H9 (cell line): Measurements from ENCODE around the gene RNF212. TPM values are rescaled to one million over a fixed set of nuclear protein-coding genes. Genes with fewer than 3 reads are reported as not detected.
"Not testable (repeated sequence)": the region's sequence is repeated elsewhere in the genome, so short reads cannot be mapped to it uniquely, and the experiment has no call there.

Experiments
- DNase-seq: peaks from one replicate; pipeline ENCODE4 v3.0.0-alpha.2; 2017
- H2AFZ ChIP-seq: one replicate; pipeline ENCODE4 v1.6.1; 2013; ENCODE audit warnings: mild to moderate bottlenecking, low read length, control low read depth, moderate library complexity
- H2AK5ac ChIP-seq: 2 replicates; pipeline ENCODE4 v1.6.1; 2013; ENCODE audit warnings: low read length, control low read depth, mixed read lengths; ENCODE audit not compliant: insufficient read length
- H2BK120ac ChIP-seq: one replicate; pipeline ENCODE4 v1.6.1; 2013; ENCODE audit warnings: low read depth, mild to moderate bottlenecking, low read length, control low read depth, inconsistent platforms; ENCODE audit not compliant: poor library complexity, severe bottlenecking
- H2BK12ac ChIP-seq: 2 replicates; pipeline ENCODE4 v1.6.1; 2013; ENCODE audit warnings: low read length, control low read depth, mixed read lengths, low read depth; ENCODE audit not compliant: insufficient read length
- H2BK15ac ChIP-seq: 2 replicates; pipeline ENCODE4 v1.6.1; 2013; ENCODE audit warnings: low read depth, low read length, control low read depth
- H2BK20ac ChIP-seq: one replicate; pipeline ENCODE4 v1.6.1; 2013; ENCODE audit warnings: low read depth, mild to moderate bottlenecking, low read length, control low read depth, inconsistent platforms; ENCODE audit not compliant: poor library complexity, severe bottlenecking
- H2BK5ac ChIP-seq: 2 replicates; pipeline ENCODE4 v1.6.1; 2013; ENCODE audit warnings: low read length, control low read depth, mixed read lengths; ENCODE audit not compliant: insufficient read length
- H3K14ac ChIP-seq: 2 replicates; pipeline ENCODE4 v1.6.1; 2013; ENCODE audit warnings: low read length, control low read depth; ENCODE audit not compliant: insufficient read depth
- H3K18ac ChIP-seq: 2 replicates; pipeline ENCODE4 v1.6.1; 2013; ENCODE audit warnings: low read depth, mild to moderate bottlenecking, mixed read lengths, low read length, control low read depth; ENCODE audit not compliant: insufficient read length
- H3K23ac ChIP-seq: 2 replicates; pipeline ENCODE4 v1.6.1; 2013; ENCODE audit warnings: low read length, control low read depth, mixed read lengths, low read depth; ENCODE audit not compliant: insufficient read length
- H3K23me2 ChIP-seq: 2 replicates; pipeline ENCODE4 v1.6.1; 2013; ENCODE audit warnings: low read depth, mild to moderate bottlenecking, mixed read lengths, low read length, control low read depth; ENCODE audit not compliant: insufficient read length, poor library complexity, severe bottlenecking
- H3K27ac ChIP-seq: 2 replicates; pipeline ENCODE4 v1.5.1; 2013; ENCODE audit warnings: low read length, control low read depth, mixed read lengths, low read depth; ENCODE audit not compliant: insufficient read length
- H3K27me3 ChIP-seq: 2 replicates; pipeline ENCODE4 v1.6.1; 2013; ENCODE audit warnings: low read length, control low read depth, inconsistent platforms; ENCODE audit not compliant: insufficient read depth
- H3K4ac ChIP-seq: 2 replicates; pipeline ENCODE4 v1.6.1; 2013; ENCODE audit warnings: low read depth, mild to moderate bottlenecking, control low read depth, inconsistent platforms, low read length, moderate library complexity
- H3K4me1 ChIP-seq: 2 replicates; pipeline ENCODE4 v1.6.1; 2013; ENCODE audit warnings: low read length, control low read depth, inconsistent platforms; ENCODE audit not compliant: insufficient read depth
- H3K4me2 ChIP-seq: 2 replicates; pipeline ENCODE4 v1.6.1; 2013; ENCODE audit warnings: low read length, control low read depth, mixed read lengths; ENCODE audit not compliant: insufficient read length, insufficient read depth
- H3K56ac ChIP-seq: 2 replicates; pipeline ENCODE4 v1.6.1; 2013; ENCODE audit warnings: low read depth, mild to moderate bottlenecking, mixed read lengths, low read length, control low read depth; ENCODE audit not compliant: insufficient read length
- H3K79me1 ChIP-seq: 2 replicates; pipeline ENCODE4 v1.6.1; 2013; ENCODE audit warnings: low read depth, mild to moderate bottlenecking, moderate library complexity, low read length, control low read depth, inconsistent platforms; ENCODE audit not compliant: insufficient read depth, poor library complexity, severe bottlenecking
- H3K79me2 ChIP-seq: 2 replicates; pipeline ENCODE4 v1.6.1; 2013; ENCODE audit warnings: low read length, control low read depth, inconsistent platforms; ENCODE audit not compliant: insufficient read depth
- H3K9ac ChIP-seq: 2 replicates; pipeline ENCODE4 v1.6.1; 2013; ENCODE audit warnings: low read length, control low read depth, mixed read lengths; ENCODE audit not compliant: insufficient read length; ENCODE audit errors: extremely low read depth
- H3K9me3 ChIP-seq: one replicate; pipeline ENCODE4 v1.6.1; 2013; ENCODE audit warnings: low read depth, low read length, inconsistent platforms; ENCODE audit not compliant: control insufficient read depth
- H3T11ph ChIP-seq: one replicate; pipeline ENCODE4 v1.6.1; 2013; ENCODE audit warnings: mild to moderate bottlenecking, low read length, control low read depth, inconsistent platforms
- H4K20me1 ChIP-seq: one replicate; pipeline ENCODE4 v1.6.1; 2013; ENCODE audit not compliant: control insufficient read depth, insufficient read length, insufficient read depth
- H4K5ac ChIP-seq: 2 replicates; pipeline ENCODE4 v1.6.1; 2013; ENCODE audit warnings: low read depth, mild to moderate bottlenecking, mixed read lengths, low read length, control low read depth; ENCODE audit not compliant: insufficient read length
- H4K8ac ChIP-seq: replicated peaks from 2 replicates; pipeline ENCODE4 v1.6.1; 2013; ENCODE audit warnings: low read length, control low read depth, mixed read lengths, low read depth; ENCODE audit not compliant: insufficient read length
- H4K91ac ChIP-seq: 2 replicates; pipeline ENCODE4 v1.6.1; 2013; ENCODE audit warnings: low read depth, mild to moderate bottlenecking, moderate library complexity, mixed read lengths, low read length, control low read depth; ENCODE audit not compliant: insufficient read length
- H3K27ac Mint-ChIP-seq, 3 experiments: 2 replicates in 2 of 3; 3 replicates in 1 of 3; pipeline ENCODE4 v1.8.0; 2020 to 2021; ENCODE audit warnings: mixed read lengths in 3 of 3, mild to moderate bottlenecking in 1 of 3, moderate library complexity in 1 of 3
- H3K27me3 Mint-ChIP-seq: 2 replicates; pipeline ENCODE4 v1.8.0; 2021; ENCODE audit warnings: low read depth, mild to moderate bottlenecking, moderate library complexity, mixed read lengths
- H3K36me3 Mint-ChIP-seq, 3 experiments: 2 replicates in 2 of 3; 3 replicates in 1 of 3; pipeline ENCODE4 v1.8.0; 2020 to 2021; ENCODE audit warnings: low read depth in 3 of 3, mixed read lengths in 3 of 3; ENCODE audit not compliant: insufficient read depth in 1 of 3
- H3K4me1 Mint-ChIP-seq, 2 experiments: 2 replicates each; pipeline ENCODE4 v1.8.0; 2020; ENCODE audit warnings: mixed read lengths in 2 of 2
- H3K4me3 Mint-ChIP-seq, 2 experiments: 2 replicates in 1 of 2; 3 replicates in 1 of 2; pipeline ENCODE4 v1.8.0; 2020 to 2021; ENCODE audit warnings: mild to moderate bottlenecking in 2 of 2, mixed read lengths in 2 of 2, moderate library complexity in 1 of 2
- H3K9me3 Mint-ChIP-seq, 2 experiments: 2 replicates in 1 of 2; 3 replicates in 1 of 2; pipeline ENCODE4 v1.8.0; 2020; ENCODE audit warnings: mild to moderate bottlenecking in 2 of 2, mixed read lengths in 2 of 2, moderate library complexity in 1 of 2
- CTCF ChIP-seq: fragments of 200-600 bp; sonication (generic); conservative IDR thresholded peaks from 3 replicates; pipeline ENCODE4 v1.8.0; 2021; ENCODE audit warnings: antibody characterized with exemption, mild to moderate bottlenecking
- WGBS: extraction: QIAGEN DNeasy Blood & Tissue Kit; methylation state at CpG from one replicate; pipeline ENCODE4 v1.1.7; 2013; ENCODE audit warnings: missing lambda C conversion rate, low lambda C conversion rate, mixed read lengths; ENCODE audit not compliant: insufficient read length; ENCODE audit errors: extremely low coverage; 5-methylcytosine and 5-hydroxymethylcytosine counted together
- total RNA-seq: library from RNA; stranded (reverse); gene quantifications from 2 replicates; pipeline ENCODE4 v1.2.1, GENCODE V29; 2021

The RNF212 gene
- total RNA-seq, 1 experiment from 2014 or later: 3.0 TPM

GRCh38 chr4:1047106-1047975, 66.0 kb downstream of the RNF212 start:
- peak; percentile 41 for DNase-seq
- no peak overlapping the region for H2BK12ac ChIP-seq
- H4K20me1 ChIP-seq: no peaks in the 10 kb centered on the region
- H3K18ac ChIP-seq: no peak overlapping the region
- peaks cover 0 to 2% (median 0%) of the 10 kb centered on the region in 3 experiments; a peak in 2 of 7 replicates for H3K36me3 Mint-ChIP-seq
- H3K27me3 Mint-ChIP-seq: peaks cover 55% of the 10 kb centered on the region
- H3K4me3 Mint-ChIP-seq: no peak overlapping the region; a peak in 1 of 5 replicates
- H2AFZ ChIP-seq: no peak overlapping the region
- H3K56ac ChIP-seq: no peak overlapping the region
- H3K4me1 ChIP-seq: no peaks in the 10 kb centered on the region; the same call in 1 of the 2 replicates
- no peak overlapping the region for H3K27ac Mint-ChIP-seq
- peaks cover 0 to 5% of the 10 kb centered on the region in 2 experiments; a peak in 4 of 5 replicates for H3K9me3 Mint-ChIP-seq
- no peak overlapping the region for H2BK15ac ChIP-seq
- no peak overlapping the region for H2BK20ac ChIP-seq
- H2BK120ac ChIP-seq: no peak overlapping the region
- no peaks in the 10 kb centered on the region for H3K9me3 ChIP-seq
- H2BK5ac ChIP-seq: no peak overlapping the region
- H3K9ac ChIP-seq: no peak overlapping the region
- H3K27me3 ChIP-seq: no peaks in the 10 kb centered on the region; the same call in 1 of the 2 replicates
- H3K4me2 ChIP-seq: no peak overlapping the region
- H3T11ph ChIP-seq: no peak overlapping the region
- H4K8ac ChIP-seq: no peak overlapping the region
- no peak overlapping the region for H3K4ac ChIP-seq
- H4K5ac ChIP-seq: no peak overlapping the region
- H3K4me1 Mint-ChIP-seq: peaks cover 5 to 10% of the 10 kb centered on the region in 2 experiments
- peaks cover 3% of the 10 kb centered on the region for H3K23me2 ChIP-seq
- no peak overlapping the region for H3K27ac ChIP-seq
- WGBS: no CpG with 5 or more reads among the region's 41 CpGs
- H4K91ac ChIP-seq: no peak overlapping the region
- TF ChIP-seq CTCF: no peak
- H3K79me1 ChIP-seq: no peaks in the 10 kb centered on the region
- no peak overlapping the region for H3K23ac ChIP-seq
- H3K14ac ChIP-seq: no peak overlapping the region; the same call in 1 of the 2 replicates
- H2AK5ac ChIP-seq: no peak overlapping the region
- H3K79me2 ChIP-seq: no peaks in the 10 kb centered on the region

GRCh38 chr4:1046581-1047011, 66.8 kb downstream of the RNF212 start:
- H3K9me3 Mint-ChIP-seq, H2BK12ac ChIP-seq, H4K20me1 ChIP-seq, H2AFZ ChIP-seq, H3K79me2 ChIP-seq, H3K79me1 ChIP-seq, H3K4ac ChIP-seq, H2BK20ac ChIP-seq, H3T11ph ChIP-seq, H2AK5ac ChIP-seq, H3K4me2 ChIP-seq, H3K23ac ChIP-seq, H3K9me3 ChIP-seq, H4K91ac ChIP-seq, H2BK120ac ChIP-seq, H2BK15ac ChIP-seq, H3K23me2 ChIP-seq, H3K56ac ChIP-seq, H3K27me3 ChIP-seq, H4K5ac ChIP-seq, H3K14ac ChIP-seq, H3K4me1 ChIP-seq, H2BK5ac ChIP-seq, H3K36me3 Mint-ChIP-seq, H3K18ac ChIP-seq, H3K27ac Mint-ChIP-seq, H4K8ac ChIP-seq, H3K27ac ChIP-seq, H3K9ac ChIP-seq: not testable (repeated sequence)
- H3K4me1 Mint-ChIP-seq: peaks cover 5 to 16% of the 10 kb centered on the region in 2 experiments
- peaks cover 49% of the 10 kb centered on the region for H3K27me3 Mint-ChIP-seq
- peak; percentile 74 for DNase-seq
- no CpG with 5 or more reads among the region's 29 CpGs for WGBS
- peak overlapping the region in 1 of 2 experiments; percentile 64; a peak in 2 of 5 replicates for H3K4me3 Mint-ChIP-seq
